Amygdala (tissue), 56 donors: ENCODE data around the gene PTPRN2.
"Not testable (repeated sequence)": the region's sequence is repeated elsewhere in the genome, so short reads cannot be mapped to it uniquely, and the experiment has no call there.

ENCODE experiments used
- DNase-seq, 56 donors: peaks; one replicate each; lab custom pipeline; 2025; lab: John Stamatoyannopoulos, UW

PTPRN2 gene

DNA sequence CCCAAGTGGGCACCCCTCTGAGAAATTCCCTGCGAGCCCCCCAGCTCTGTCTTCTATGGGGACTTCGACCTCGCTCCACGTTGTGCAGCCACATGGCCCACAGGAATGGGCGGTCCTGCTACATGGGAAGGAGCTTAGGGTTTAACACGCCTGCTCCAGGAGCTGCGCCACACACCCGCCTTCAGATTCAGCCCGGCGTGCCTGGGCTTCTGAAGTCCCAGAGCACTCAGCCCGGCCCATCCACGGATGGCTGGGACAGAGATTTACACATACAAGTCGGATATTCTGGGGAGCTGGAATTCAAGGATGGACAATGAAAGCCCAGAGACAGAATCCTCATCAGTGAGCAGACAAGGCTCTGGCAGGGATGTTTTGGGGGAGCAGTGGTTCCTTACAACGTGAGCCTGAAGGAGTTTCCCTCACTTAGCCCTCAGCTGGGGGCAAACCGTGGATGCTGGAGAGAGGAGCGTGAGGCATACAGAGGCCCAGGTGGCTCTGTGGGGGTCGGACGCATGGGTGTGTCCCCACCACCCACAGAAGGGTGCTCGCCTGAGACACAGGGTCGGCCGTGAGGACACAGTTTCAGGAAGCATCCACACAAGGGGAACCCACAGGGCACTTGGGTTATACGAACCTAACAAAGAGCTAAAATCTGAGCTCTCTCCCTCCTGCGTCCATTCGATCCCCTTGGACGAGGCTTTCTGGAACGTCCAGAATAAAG is 877.9 kb downstream of the PTPRN2 start:
- DNase-seq, result no peak

DNA sequence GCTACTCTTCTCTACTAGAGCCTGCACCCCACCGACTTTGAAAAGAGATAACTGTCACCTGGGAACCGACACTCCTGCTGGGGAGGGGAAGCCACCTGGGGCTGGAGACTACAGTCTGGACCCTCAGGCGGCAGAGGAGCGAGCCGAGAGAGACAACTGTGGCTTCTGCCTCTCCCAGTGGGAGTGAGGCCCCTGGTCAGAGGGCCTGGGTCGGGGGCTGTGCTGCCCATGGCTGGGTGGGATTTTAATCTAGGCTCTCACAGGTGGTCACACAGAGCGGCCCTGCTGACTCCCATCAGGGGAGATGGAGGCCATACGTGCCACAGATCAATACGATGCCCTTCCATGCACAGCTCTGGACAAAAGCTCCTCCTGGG is 878.7 kb downstream of the PTPRN2 start:
- DNase-seq, result no peak

DNA sequence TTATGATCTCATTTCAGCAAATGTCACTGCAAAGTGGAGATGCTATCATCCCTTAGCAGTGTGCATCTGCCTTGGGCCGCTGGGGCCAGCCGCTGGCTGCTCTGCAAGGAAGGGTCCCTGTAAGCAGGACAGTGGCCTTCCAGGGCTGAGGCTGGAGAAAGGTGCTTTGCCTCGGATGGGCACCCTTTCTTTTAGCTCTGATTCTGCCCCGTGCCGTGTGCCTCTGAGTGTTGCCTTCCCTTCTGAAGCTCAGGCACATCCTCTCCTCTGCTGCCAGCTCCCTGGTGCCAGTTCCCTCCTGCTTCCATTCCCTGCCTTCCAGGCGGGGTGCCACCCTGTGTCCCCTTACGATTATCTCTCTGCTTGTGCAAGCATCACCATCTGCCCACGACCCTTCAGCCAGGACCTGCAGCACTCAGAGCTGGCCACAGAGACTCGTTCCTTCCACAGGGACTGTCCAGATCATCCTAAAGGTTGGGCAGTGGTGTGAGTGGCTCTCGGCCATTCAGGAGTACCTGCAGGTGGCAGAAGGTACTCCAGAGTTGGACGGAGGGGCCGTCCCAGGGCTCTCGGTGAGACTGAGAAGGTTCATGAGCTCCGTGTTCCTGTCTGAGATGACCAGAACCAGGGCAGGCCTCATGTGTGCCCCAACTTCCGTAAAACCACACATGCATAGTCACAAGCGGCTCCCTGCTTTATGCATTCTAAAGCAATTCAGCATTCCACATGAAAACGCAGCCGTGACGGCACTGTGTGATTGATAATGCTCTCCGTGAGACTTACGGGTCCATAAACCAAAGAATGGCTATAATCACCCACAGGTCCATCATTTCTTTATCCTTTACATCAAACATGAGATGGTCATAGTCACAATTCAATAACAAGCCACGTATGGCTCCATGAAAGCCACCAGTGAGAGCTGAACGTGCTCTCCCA is 879.4 kb downstream of the PTPRN2 start:
- DNase-seq, result no peak

DNA sequence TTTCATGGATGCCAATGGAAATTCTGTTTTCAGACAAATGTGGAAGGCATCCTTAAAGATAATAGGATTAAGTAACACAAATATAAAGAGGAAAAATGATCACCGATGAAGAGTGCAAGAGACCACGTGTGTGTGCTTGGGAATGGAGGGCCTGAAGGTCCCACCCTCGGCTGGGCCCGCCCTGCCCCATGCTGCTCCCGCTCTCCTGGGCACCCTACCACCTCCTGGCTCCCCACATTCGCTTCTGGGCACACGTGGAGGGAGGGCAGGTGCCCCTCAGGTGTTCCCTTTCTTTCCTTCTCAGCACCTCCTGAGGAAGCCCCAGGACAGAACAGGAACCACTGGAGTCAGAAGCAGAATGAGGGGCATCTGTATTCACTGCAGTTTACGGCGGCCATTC is 883.3 kb downstream of the PTPRN2 start:
- DNase-seq, result no peak

DNA sequence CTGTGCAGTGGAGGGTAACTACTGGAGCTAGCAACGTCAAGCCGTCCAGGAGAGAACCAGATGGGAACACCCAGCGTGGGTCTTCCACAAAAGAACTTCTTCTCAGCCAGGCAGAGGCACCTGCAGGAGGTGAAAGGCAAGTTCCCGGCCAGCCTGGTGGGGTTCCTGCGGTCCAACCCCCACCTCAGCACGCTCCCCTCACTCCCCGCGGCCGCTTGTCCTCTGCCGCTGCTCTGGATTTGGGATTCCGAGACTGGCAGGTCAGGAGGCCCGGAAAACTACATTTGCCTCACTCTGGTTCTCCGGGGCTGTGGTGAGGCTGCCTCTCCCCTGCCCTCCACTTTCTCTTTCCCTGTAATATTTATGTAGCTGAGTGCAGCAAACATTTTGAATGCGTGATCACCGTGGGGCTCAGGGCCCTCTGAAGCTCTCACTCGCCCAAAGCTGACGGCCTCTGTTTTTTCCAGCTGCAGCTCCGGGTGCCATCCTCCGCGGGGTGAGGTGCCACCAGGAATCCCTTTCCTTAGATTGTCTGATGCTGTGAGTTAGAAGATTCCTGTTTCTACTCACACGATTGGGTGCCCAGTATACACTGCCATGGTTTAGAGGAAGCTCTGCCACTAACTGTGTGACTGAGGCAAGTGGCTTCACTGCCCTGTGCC is 884.0 kb downstream of the PTPRN2 start:
- DNase-seq, result no peak

DNA sequence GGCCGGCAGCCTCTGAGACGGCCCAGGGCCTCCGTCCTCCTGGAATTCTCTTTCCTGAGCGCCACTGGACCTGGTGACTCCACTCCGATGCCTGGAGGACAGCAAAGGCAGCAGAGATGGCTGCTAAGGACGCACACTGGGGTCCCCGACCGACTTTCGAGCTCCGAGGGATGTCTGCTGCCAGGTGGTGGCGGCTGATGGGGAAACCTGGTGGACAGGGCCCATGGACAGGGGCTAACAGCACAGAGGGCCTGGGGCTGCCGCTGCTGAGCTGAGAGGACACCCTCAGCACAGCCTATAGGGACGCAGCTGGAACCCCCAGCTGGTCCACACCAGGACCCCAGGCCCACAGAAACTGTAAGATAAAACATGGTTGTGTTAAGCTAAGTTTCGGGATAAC is 884.5 kb downstream of the PTPRN2 start:
- no peak for DNase-seq

DNA sequence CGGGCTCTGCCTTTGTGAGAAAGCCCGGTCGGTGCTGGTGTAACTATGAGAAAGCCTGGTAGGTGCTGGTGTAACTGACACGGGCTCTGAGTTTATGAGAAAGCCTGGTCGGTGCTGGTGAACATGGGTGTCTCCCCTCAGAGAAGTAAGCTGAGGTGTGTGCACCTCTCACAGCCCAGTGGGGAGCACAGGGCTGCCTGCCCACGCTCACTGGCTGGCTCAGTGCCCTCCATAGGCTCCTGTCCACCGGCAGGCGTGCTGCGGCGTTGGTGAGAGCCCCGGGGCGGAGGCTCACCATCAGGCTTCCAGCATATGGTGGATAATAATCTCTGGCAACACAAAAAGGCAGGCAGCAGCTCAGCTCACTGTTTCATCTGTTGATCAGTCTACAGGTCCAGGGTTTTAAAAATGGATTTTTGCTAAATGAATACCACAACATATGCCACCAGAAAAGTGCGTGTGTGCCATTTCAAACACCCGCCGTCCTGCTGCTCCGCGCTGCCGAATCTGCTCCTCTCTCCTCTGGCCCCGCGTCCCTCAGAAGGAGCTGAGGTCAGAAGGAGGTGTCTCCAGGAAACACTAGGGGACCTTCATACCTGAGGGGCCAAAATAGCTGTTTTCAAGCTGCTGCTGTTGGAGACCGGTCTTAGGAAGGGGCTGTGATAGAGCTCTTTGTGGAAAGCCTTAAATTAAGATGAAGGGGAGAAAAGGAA is 885.2 kb downstream of the PTPRN2 start:
- no peak for DNase-seq

DNA sequence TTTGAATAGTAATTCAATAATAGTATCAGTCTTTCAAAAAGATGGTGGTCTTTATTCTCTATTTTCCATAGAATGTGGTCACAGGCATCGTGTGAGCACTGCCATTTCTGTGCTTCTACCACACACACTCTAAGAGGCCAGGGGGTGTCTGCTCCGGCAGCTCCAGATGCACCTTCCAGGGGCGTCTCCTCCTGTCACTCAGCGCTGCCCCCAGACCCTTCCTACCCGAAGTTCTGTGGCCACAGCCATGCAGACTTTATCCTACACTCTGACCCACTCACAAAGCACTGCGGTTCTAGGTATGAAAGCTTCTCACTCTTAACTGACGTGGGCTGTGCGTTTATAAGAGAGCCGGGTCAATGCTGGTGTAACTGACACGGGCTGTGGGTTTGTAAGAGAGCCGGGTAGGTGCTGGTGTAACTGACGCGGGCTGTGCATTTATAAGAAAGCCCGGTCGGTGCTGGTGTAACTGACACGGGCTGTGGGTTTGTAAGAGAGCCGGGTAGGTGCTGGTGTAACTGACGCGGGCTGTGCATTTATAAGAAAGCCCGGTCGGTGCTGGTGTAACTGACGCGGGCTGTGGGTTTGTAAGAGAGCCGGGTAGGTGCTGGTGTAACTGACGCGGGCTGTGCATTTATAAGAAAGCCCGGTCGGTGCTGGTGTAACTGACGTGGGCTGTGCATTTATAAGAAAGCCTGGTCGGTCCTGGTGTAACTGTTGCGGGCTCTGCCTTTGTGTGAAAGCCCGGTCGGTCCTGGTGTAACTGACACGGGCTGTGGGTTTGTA is 886.0 kb downstream of the PTPRN2 start:
- DNase-seq, result not testable (repeated sequence)

DNA sequence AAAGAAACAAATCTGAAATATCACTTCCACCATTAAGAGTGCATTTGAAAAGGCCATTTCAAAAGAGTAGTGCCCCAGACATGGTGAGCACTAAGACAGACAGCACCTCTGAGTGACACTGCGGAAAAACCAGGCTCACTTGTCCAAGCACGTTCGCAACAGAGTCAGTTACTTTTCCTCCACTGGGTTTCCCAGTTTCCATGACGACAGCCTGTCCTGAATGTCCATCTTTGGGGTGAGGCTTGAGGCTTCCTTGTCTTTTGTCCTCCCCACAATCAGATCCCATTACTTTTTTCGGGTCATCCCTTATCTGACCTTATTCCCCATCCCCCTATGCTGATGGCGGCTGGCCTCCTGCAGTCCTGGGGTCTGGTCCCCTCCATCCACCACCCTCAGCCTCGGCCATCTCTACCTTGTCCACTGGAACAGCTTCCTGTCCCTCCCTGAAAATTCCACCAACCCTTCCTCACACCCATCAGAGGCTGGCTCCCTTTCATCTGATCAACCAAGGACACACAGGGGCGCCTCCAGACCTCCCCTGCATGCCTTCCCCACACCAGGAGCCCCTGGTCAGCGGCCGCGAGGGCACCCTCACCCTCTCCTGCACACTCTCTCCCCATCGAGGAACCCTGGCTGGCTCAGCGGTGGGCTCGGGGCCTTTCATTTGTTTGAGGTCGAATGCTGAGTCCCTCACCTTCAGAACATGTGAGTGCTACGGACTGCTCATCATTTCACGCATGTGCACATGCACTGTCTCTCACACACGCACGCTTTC is 887.2 kb downstream of the PTPRN2 start:
- no peak for DNase-seq

DNA sequence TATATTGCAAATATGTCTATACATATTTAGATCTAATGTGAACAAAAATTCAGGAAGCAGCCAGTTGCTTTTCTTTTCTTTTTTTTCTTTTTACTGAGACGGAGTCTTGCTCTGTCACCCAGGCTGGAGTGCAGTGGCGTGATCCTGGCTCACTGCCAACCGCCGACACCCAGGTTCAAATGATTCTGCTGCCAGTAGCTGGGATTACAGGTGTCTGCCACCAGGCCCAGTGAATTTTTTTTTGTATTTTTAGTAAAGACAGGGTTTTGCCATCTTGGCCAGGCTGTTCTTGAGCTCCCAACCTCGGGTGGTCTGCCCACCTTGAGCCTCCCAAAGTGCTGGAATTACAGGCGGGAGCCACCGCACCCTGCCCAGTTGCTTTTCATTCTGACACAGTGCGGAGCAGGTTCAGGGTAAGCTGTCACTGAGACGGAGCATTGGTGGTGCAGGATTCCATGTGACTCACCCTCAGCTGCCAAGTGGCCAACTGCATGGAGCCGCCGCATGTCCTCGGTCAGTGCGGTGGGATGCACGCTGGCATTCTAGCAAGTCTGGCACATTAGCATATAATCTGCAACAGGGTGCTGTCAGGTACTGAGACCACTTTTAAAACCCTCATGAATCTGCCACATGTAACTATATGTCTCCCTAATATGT is 888.1 kb downstream of the PTPRN2 start:
- DNase-seq, result no peak

DNA sequence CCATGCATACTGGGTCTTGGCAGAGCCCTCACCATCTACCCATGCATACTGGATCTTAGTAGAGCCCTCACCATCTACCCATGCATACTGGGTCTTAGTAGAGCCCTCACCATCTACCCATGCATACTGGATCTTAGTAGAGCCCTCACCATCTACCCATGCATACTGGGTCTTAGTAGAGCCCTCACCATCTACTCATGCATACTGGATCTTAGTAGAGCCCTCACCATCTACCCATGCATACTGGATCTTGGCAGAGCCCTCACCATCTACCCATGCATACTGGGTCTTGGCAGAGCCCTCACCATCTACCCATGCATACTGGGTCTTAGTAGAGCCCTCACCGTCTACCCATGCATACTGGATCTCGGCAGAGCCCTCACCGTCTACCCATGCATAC is 890.3 kb downstream of the PTPRN2 start:
- not testable (repeated sequence) for DNase-seq

DNA sequence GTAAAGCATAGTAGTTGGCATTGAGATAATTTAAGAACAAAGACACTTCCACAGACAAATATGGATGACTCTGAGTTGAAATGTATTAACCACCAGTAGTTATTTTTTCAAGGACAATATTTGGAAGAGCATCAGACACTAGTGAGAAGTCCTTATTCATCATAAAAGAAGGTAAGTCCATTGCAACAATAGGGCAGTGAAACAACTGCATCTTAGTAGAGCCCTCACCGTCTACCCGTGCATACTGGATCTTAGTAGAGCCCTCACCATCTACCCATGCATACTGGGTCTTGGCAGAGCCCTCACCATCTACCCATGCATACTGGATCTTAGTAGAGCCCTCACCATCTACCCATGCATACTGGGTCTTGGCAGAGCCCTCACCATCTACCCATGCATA is 892.0 kb downstream of the PTPRN2 start:
- DNase-seq, result not testable (repeated sequence)

DNA sequence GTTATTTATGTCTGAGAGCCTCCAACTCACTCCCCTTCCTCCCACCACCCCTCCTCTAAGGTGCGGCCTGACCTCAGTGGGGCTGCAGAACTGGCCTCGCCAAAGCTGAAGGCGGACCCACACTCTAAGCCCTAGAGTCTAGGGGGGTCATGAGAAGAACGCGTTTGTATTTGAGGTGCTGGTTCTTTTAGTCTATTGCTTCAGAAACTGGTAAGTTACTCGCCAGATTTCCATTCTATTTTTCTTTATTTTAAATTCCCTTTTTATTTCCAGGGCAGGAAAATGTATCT is 893.3 kb downstream of the PTPRN2 start:
- no peak for DNase-seq

DNA sequence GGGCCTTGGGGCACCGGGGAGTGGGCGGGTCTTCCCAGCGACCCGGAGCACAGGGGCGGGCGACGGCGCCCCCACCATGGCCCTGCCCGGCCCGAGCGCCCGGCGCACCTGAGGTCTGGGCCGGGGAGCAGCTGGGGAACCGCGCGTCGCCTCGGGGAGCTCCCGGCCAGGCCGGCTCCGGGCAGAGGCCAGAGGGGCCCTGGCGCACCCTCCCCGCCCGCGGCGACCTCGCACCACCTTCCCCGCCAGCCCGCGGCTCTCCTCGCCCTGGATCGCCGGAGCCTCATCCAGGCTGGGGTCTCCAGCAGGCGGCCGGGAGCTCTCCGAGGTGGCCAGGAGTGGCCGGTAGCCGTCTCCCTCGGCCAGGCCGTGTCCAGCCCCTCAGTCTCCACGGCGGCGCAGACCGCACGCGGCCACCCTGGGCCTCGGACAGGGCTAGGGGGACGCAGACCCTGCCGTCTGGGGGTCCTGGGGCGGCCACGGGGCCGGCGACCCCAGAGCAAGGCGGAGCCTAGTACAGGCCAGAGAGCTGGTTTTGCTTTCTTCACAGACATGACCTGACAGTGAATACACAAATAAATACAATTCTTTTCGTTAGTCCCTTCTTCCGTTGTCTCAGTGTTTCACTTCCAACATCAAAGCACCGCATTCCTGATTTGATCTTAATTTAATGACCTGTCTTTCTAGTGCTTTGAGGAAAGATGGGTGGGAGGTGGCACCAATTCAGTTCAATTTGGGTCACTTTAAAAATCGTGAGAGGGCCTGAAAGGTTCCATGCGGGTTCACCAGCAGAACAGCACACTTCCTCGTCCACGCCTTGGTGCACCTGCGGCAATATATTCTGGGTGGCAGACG is 893.9 kb downstream of the PTPRN2 start:
- no peak for DNase-seq

DNA sequence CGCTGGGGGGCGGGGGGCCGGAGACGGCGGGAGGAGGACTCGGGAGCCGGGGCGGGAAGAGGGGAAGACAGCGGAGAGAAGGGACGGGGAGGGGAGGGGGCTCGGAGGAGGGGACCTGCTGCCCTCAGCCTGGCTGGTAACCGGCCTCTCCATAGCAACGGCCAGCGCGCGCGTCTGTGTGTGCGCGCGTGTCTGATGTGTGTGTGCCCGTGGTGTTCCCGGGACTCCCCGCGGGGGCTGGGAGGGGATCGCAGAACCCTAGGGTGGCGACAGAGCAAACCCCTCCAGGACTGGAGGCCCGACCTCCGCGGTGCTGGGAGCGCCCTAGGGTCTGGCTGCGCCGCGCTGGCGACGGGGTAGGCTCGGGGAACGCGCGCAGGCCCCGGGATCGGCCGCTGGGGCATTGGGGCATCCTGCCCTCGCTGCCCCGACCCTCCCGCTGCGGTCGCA is 894.5 kb downstream of the PTPRN2 start:
- DNase-seq, result no peak

DNA sequence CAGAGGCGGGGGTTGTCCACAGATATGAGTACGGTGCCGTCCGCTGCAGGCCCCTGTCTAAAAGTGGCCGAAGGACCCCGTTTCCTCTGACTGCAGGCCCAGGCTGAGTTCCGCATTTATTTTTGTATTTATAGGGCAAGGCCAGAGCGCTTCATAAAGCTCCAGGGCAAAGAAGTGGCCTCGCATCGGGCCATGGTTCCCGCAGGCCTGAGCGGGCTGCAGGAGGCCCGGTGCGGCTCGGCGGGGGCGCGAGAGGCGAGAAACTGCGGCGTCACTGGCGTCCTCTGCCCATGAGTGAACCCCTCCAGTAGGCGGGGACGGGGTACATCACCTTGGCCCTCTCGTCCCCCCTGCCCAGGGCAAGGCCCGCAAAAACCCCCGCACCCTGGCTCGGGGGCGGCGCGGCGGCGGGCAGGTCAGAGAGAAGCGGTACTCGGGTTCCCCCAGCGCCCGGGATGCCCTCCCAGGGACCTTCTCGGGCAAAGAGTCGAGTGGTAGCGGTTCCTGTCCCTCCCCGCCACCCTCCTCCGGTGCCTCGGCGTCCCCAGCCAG is 895.1 kb downstream of the PTPRN2 start:
- DNase-seq, result no peak
